GM23248 (cell line): ENCODE measurements around the gene RNF151. TPM values are rescaled to one million over a fixed set of nuclear protein-coding genes. Genes with fewer than 3 reads are reported as not detected.

Experiments used
- DNase-seq: peaks from one replicate; pipeline ENCODE4 v3.0.0-alpha.2; 2015
- H2AFZ ChIP-seq: fragments of 200-600 bp; sonication (generic); 2 replicates; pipeline ENCODE4 v1.6.1; 2016; ENCODE audit warnings: antibody characterized with exemption
- H3F3A ChIP-seq: fragments of 200-600 bp; sonication (generic); 2 replicates; pipeline ENCODE4 v1.6.1; 2016; ENCODE audit warnings: mild to moderate bottlenecking, antibody characterized with exemption, mixed run types; ENCODE audit not compliant: insufficient read depth
- H3K27ac ChIP-seq: fragments of 200-600 bp; sonication (generic); 2 replicates; pipeline ENCODE4 v1.5.1; 2016; ENCODE audit warnings: mild to moderate bottlenecking
- H3K27me3 ChIP-seq: fragments of 200-600 bp; sonication (generic); replicated peaks from 2 replicates; pipeline ENCODE4 v1.6.1; 2016; ENCODE audit warnings: mild to moderate bottlenecking; ENCODE audit not compliant: insufficient read depth
- H3K36me3 ChIP-seq: fragments of 200-600 bp; sonication (generic); 2 replicates; pipeline ENCODE4 v1.6.1; 2016; ENCODE audit warnings: low read depth, mild to moderate bottlenecking
- H3K4me1 ChIP-seq: fragments of 200-600 bp; sonication (generic); 2 replicates; pipeline ENCODE4 v1.6.1; 2016; ENCODE audit warnings: mild to moderate bottlenecking; ENCODE audit not compliant: insufficient read depth
- H3K4me2 ChIP-seq: fragments of 200-600 bp; sonication (generic); one replicate; pipeline ENCODE4 v1.6.1; 2016; ENCODE audit warnings: mild to moderate bottlenecking; ENCODE audit not compliant: unreplicated experiment
- H3K4me3 ChIP-seq: fragments of 200-600 bp; sonication (generic); 2 replicates; pipeline ENCODE4 v1.5.1; 2016; ENCODE audit warnings: mild to moderate bottlenecking
- H3K79me2 ChIP-seq: fragments of 200-600 bp; sonication (generic); 2 replicates; pipeline ENCODE4 v1.6.1; 2016; ENCODE audit warnings: mild to moderate bottlenecking; ENCODE audit not compliant: insufficient read depth
- H3K9ac ChIP-seq: fragments of 200-600 bp; sonication (generic); 2 replicates; pipeline ENCODE4 v1.6.1; 2016; ENCODE audit warnings: mild to moderate bottlenecking
- H3K9me2 ChIP-seq: fragments of 200-600 bp; sonication (generic); 2 replicates; pipeline ENCODE4 v1.6.1; 2016; ENCODE audit warnings: mixed run types, mild to moderate bottlenecking, moderate library complexity; ENCODE audit not compliant: insufficient read depth
- H3K9me3 ChIP-seq: fragments of 200-600 bp; sonication (generic); one replicate; pipeline ENCODE4 v1.6.1; 2017; ENCODE audit warnings: low read depth
- H4K20me1 ChIP-seq: fragments of 200-600 bp; sonication (generic); 2 replicates; pipeline ENCODE4 v1.6.0; 2016; ENCODE audit not compliant: insufficient read depth
- EZH2 ChIP-seq: fragments of 200-600 bp; sonication (generic); IDR thresholded peaks from 2 replicates; pipeline ENCODE4 v1.6.1; 2018; ENCODE audit warnings: antibody characterized with exemption, mild to moderate bottlenecking; ENCODE audit not compliant: insufficient read depth, poor library complexity, severe bottlenecking
- EZH2phosphoT487 ChIP-seq: fragments of 200-600 bp; sonication (generic); IDR thresholded peaks from 2 replicates; pipeline ENCODE4 v1.6.1; 2018; ENCODE audit warnings: antibody characterized with exemption, moderate library complexity, mild to moderate bottlenecking, low read depth; ENCODE audit not compliant: insufficient read depth
- WGBS, 2 experiments: methylation state at CpG; one replicate each; pipeline ENCODE4 v1.1.6; 2015 to 2017; ENCODE audit warnings: low lambda C conversion rate in 2 of 2, low coverage in 1 of 2; ENCODE audit errors: missing lambda C conversion rate in 2 of 2; 5-methylcytosine and 5-hydroxymethylcytosine counted together
- in situ Hi-C: fragments of 300-500 bp; cut with MboI; formaldehyde crosslinking; loops from 2 replicates; pipeline ENCODE4 v1.15.0; 2020
- polyA plus RNA-seq: library from polyadenylated mRNA; unstranded; fragments of >200 nt; fragmentation: Nextera tagmentation; extraction: Ambion mirVana; gene quantifications from 2 replicates; pipeline ENCODE4 v1.2.1, GENCODE V29; 2016
- total RNA-seq: library from RNA; depleted of rRNA; stranded (reverse); fragments of >200 nt; shearing (Covaris generic); gene quantifications from 2 replicates; pipeline ENCODE4 v1.2.3, GENCODE V29; 2014

The RNF151 gene
- total and polyA plus RNA-seq, 2 experiments from 2014 or later = 0.25 TPM; not detected in 1

DNA sequence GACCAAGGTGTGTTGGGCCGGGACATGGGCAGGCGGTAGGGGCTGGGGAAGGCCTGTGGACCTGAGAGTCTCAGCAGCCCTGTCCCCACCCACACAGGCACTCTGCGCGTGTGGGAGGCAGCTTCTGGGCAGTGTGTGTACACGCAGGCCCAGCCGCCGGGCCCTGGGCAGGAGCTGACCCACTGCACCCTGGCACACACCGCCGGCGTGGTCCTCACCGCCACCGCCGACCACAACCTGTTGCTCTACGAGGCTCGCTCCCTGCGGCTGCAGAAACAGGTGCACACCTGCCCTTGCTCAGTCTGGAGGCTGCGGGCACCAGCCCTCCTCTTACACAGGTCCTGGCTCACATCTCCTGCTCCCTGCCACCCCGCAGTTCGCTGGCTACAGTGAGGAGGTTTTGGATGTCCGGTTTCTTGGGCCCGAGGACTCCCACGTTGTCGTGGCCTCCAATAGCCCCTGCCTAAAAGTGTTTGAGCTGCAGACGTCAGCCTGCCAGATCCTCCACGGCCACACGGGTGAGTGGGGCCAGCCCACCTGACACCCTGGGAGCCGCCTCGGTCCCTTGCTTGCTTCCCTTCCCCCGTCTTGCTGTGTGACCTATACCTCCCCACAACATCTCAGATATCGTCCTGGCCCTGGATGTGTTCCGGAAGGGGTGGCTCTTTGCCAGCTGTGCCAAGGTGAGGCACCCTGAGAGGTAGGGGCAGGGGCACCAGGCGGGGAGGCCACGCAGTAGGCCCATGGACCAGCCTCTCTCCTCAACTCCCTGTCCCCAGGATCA, 9.0 kb downstream of the RNF151 start:
- WGBS, 2 experiments = 92 to 93% methylated on average over 32 of the region's 33 CpGs
- in situ Hi-C loops = no loop called here
- H3K36me3 ChIP-seq = no peaks in the 10 kb centered on the region; the same call in 1 of the 2 replicates
- H4K20me1 ChIP-seq = no peaks in the 10 kb centered on the region
- H3K4me2 ChIP-seq = no peak overlapping the region
- DNase-seq = no peak
- peaks cover 12% of the 10 kb centered on the region; the same call in 1 of the 2 replicates for H3K27me3 ChIP-seq
- no peak overlapping the region for H3K9ac ChIP-seq
- H3F3A ChIP-seq = no peaks in the 10 kb centered on the region
- TF ChIP-seq EZH2phosphoT487 = no peak
- TF ChIP-seq EZH2 = no peak
- H3K79me2 ChIP-seq = peaks cover 29% of the 10 kb centered on the region
- H3K9me2 ChIP-seq = no peaks in the 10 kb centered on the region
- H3K9me3 ChIP-seq = no peaks in the 10 kb centered on the region
- 0 out of 2 replicates have a peak, but pooled peaks cover 6% of the 10 kb centered on the region for H3K4me1 ChIP-seq
- no peak overlapping the region for H3K27ac ChIP-seq
- H3K4me3 ChIP-seq = no peak overlapping the region
- no peak overlapping the region for H2AFZ ChIP-seq

DNA sequence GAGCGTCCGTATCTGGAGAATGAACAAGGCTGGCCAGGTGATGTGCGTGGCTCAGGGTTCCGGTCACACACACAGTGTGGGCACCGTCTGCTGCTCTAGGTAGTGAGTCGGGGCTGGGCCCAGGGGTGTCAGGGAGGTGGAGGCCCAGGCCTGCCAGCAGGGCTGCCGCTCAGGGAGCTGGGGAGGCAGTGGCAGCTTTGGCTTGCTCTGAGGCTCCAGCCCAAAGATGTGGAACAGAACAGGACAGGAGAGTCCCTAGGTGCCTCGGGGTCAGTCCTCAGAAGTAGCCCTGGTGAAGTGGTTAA, 9.5 kb downstream of the RNF151 start:
- H3F3A ChIP-seq = no peaks in the 10 kb centered on the region
- no peaks in the 10 kb centered on the region for H3K9me2 ChIP-seq
- H3K27me3 ChIP-seq = peaks cover 18% of the 10 kb centered on the region
- no peak overlapping the region for H3K27ac ChIP-seq
- 0 out of 2 replicates have a peak, but pooled peaks cover 1% of the 10 kb centered on the region for H3K4me1 ChIP-seq
- H3K4me3 ChIP-seq = no peak overlapping the region
- DNase-seq = no peak
- 95% methylated on average over 8 of the region's 8 CpGs for WGBS, 2 experiments
- H4K20me1 ChIP-seq = no peaks in the 10 kb centered on the region
- in situ Hi-C loops = no loop called here
- no peak overlapping the region for H3K9ac ChIP-seq
- no peaks in the 10 kb centered on the region for H3K9me3 ChIP-seq
- peaks cover 24% of the 10 kb centered on the region for H3K79me2 ChIP-seq
- H2AFZ ChIP-seq = no peak overlapping the region
- no peak for TF ChIP-seq EZH2
- no peak for TF ChIP-seq EZH2phosphoT487
- H3K36me3 ChIP-seq = no peaks in the 10 kb centered on the region; the same call in 1 of the 2 replicates
- no peak overlapping the region for H3K4me2 ChIP-seq

DNA sequence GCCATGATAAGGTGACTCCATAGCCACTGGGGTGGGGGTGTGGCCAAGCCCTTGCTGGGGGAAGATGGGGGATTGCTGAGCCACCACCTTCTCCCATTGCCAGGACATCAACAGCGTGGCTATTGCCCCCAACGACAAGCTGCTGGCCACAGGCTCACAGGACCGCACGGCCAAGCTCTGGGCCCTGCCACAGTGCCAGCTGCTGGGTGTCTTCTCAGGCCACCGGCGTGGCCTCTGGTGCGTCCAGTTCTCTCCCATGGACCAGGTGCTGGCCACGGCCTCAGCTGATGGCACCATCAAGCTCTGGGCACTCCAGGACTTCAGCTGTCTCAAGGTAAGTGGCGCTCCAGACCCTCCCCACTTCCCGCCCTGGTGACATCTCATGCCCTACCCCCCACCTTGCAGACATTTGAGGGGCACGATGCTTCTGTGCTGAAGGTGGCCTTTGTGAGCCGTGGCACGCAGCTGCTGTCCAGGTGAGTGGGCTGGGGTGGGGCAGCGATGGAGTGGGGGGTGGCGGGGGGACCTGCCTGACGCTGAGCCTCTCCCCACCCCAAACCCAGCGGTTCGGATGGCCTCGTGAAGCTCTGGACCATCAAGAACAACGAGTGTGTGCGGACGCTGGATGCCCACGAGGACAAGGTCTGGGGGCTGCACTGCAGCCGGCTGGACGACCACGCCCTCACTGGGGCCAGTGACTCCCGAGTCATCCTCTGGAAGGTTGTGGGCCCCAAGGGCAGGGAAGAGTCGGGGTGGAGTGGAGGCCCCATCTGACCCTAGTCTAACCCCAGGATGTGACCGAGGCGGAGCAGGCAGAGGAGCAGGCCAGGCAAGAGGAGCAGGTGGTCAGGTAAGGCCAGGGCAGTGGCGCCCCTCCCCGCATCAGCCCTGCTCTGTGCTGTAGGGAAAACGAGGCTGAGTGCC, 10.6 kb downstream of the RNF151 start:
- no peaks in the 10 kb centered on the region for H3K9me3 ChIP-seq
- H2AFZ ChIP-seq = no peak overlapping the region
- no peak overlapping the region for H3K4me3 ChIP-seq
- no peaks in the 10 kb centered on the region for H3K4me1 ChIP-seq
- peaks cover 21% of the 10 kb centered on the region for H3K27me3 ChIP-seq
- H4K20me1 ChIP-seq = no peaks in the 10 kb centered on the region
- H3K9ac ChIP-seq = no peak overlapping the region
- H3K27ac ChIP-seq = no peak overlapping the region
- no peaks in the 10 kb centered on the region for H3K9me2 ChIP-seq
- H3K79me2 ChIP-seq = peaks cover 21% of the 10 kb centered on the region
- H3K36me3 ChIP-seq = no peaks in the 10 kb centered on the region; the same call in 1 of the 2 replicates
- WGBS, 2 experiments = 91 to 92% methylated on average over 23 to 32 of the region's 33 CpGs
- in situ Hi-C loops = no loop called here
- DNase-seq = no peak
- no peak overlapping the region for H3K4me2 ChIP-seq
- no peaks in the 10 kb centered on the region for H3F3A ChIP-seq
- TF ChIP-seq EZH2phosphoT487 (no peak), EZH2 (no peak)

DNA sequence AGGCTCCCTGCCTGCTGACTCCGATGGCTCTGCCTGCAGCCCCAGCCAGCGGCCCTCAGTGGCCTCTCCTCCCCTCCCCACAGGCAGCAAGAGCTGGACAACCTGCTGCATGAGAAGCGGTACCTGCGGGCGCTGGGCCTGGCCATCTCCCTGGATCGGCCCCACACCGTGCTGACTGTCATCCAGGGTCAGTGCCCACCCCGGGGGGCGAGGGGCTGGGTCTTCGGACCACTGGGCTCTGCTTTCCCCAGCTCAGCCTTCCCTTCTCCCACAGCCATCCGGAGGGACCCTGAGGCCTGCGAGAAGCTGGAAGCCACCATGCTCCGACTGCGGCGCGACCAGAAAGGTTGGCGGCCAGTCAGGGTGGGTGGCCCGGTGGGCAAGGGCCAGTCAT, 11.2 kb downstream of the RNF151 start:
- H3K27me3 ChIP-seq = peaks cover 21% of the 10 kb centered on the region
- no peaks in the 10 kb centered on the region for H4K20me1 ChIP-seq
- H3K9ac ChIP-seq = no peak overlapping the region
- H3K4me2 ChIP-seq = no peak overlapping the region
- no peaks in the 10 kb centered on the region; the same call in 1 of the 2 replicates for H3K36me3 ChIP-seq
- no peaks in the 10 kb centered on the region for H3K9me3 ChIP-seq
- H3F3A ChIP-seq = peaks cover 5% of the 10 kb centered on the region
- in situ Hi-C loops = no loop called here
- H3K79me2 ChIP-seq = peaks cover 15% of the 10 kb centered on the region
- H2AFZ ChIP-seq = no peak overlapping the region
- H3K27ac ChIP-seq = no peak overlapping the region
- H3K9me2 ChIP-seq = no peaks in the 10 kb centered on the region
- WGBS, 2 experiments = 92 to 94% methylated on average over 12 to 17 of the region's 18 CpGs
- DNase-seq = no peak
- TF ChIP-seq EZH2phosphoT487 (no peak), EZH2 (no peak)
- H3K4me3 ChIP-seq = no peak overlapping the region
- H3K4me1 ChIP-seq = no peaks in the 10 kb centered on the region
